ENCODE measurements around the gene FBXO21.

GRCh38 chr12:117120787-117121186 is 69.5 kb downstream of the FBXO21 start:
- TF ChIP-seq POLR2A (IDR thresholded peaks at IDR 0.05; ENCODE audit: low read length) (no peak), GATA1 (IDR thresholded peaks at IDR 0.05; ENCODE audit: low read depth, low read length) (no peak)
